DMS 273 (cell line): ENCODE data around the gene H1-8.
A peak's percentile ranks its signal among the peaks of the same experiment; 100 is the strongest.
"Not testable (repeated sequence)": the region's sequence is repeated elsewhere in the genome, so short reads cannot be mapped to it uniquely, and the experiment has no call there.

Source experiments
- DNase-seq: peaks from one replicate; lab custom pipeline; 2025; ENCODE audit not compliant: unreplicated experiment; lab: John Stamatoyannopoulos, UW

H1-8 gene

DNA sequence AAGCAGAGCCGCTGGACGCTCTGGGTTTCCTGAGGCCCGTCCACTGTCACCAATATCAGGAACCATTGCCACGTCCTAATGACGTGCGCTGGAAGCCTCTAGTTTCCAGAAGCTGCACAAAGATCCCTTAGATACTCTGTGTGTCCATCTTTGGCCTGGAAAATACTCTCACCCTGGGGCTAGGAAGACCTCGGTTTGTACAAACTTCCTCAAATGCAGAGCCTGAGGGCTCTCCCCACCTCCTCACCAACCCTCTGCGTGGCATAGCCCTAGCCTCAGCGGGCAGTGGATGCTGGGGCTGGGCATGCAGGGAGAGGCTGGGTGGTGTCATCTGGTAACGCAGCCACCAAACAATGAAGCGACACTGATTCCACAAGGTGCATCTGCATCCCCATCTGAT is 11.3 kb upstream of the H1-8 start:
- DNase-seq: no peak

DNA sequence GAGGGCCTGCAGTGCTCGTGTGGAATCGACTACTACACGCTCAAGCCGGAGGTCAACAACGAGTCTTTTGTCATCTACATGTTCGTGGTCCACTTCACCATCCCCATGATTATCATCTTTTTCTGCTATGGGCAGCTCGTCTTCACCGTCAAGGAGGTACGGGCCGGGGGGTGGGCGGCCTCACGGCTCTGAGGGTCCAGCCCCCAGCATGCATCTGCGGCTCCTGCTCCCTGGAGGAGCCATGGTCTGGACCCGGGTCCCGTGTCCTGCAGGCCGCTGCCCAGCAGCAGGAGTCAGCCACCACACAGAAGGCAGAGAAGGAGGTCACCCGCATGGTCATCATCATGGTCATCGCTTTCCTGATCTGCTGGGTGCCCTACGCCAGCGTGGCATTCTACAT is 10.7 kb upstream of the H1-8 start:
- DNase-seq: no peak

DNA sequence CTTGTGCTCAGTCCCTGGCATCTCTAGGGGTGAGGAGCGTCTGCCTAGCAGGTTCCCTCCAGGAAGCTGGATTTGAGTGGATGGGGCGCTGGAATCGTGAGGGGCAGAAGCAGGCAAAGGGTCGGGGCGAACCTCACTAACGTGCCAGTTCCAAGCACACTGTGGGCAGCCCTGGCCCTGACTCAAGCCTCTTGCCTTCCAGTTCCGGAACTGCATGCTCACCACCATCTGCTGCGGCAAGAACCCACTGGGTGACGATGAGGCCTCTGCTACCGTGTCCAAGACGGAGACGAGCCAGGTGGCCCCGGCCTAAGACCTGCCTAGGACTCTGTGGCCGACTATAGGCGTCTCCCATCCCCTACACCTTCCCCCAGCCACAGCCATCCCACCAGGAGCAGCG is 9.6 kb upstream of the H1-8 start:
- DNase-seq: no peak

DNA sequence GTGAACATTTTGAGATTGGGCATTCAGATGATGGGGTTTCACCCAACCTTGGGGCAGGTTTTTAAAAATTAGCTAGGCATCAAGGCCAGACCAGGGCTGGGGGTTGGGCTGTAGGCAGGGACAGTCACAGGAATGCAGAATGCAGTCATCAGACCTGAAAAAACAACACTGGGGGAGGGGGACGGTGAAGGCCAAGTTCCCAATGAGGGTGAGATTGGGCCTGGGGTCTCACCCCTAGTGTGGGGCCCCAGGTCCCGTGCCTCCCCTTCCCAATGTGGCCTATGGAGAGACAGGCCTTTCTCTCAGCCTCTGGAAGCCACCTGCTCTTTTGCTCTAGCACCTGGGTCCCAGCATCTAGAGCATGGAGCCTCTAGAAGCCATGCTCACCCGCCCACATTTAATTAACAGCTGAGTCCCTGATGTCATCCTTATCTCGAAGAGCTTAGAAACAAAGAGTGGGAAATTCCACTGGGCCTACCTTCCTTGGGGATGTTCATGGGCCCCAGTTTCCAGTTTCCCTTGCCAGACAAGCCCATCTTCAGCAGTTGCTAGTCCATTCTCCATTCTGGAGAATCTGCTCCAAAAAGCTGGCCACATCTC is 8.4 kb upstream of the H1-8 start:
- DNase-seq: no peak

DNA sequence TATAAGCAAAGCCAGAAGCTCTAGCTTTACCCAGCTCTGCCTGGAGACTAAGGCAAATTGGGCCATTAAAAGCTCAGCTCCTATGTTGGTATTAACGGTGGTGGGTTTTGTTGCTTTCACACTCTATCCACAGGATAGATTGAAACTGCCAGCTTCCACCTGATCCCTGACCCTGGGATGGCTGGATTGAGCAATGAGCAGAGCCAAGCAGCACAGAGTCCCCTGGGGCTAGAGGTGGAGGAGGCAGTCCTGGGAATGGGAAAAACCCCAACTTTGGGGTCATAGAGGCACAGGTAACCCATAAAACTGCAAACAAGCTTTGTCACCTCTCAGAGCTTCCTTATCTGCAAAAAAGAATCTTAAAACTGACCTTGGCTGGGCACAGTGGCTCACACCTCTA is 7.9 kb upstream of the H1-8 start:
- peak; percentile 46 for DNase-seq

DNA sequence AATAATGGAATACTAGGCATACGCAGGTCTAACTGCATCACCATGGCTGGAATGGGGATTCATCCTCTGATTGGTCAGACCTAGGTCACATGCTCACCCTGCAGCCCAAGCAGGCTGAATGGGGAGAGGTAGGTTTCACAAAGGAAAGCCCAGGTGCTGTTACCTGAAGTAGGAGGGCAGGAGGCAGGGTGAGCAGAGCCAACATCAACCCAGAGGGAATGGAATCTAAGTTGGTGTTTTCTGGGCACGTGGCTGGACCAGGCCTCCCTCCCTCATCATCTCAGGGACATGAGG is 6.7 kb upstream of the H1-8 start:
- no peak for DNase-seq

DNA sequence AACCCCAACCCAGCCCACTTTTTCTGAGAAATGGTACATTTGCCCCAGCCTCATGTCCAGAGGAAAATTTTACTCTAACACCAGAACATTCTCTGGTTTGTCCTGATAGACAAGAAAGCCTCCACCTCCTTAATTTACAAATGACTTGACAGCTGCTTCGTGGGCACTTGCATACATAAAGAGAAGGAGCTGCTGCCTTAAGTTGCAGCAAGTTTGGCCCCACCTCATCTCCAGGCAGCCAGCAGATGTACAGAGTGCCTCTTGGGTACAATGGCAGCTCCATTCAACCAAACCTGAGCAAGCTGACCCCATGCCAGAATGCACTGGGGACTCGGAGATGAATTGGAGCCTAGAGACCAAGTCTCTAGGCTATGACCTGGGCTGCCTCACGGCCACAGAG is 6.2 kb upstream of the H1-8 start:
- peak; percentile 68 for DNase-seq

DNA sequence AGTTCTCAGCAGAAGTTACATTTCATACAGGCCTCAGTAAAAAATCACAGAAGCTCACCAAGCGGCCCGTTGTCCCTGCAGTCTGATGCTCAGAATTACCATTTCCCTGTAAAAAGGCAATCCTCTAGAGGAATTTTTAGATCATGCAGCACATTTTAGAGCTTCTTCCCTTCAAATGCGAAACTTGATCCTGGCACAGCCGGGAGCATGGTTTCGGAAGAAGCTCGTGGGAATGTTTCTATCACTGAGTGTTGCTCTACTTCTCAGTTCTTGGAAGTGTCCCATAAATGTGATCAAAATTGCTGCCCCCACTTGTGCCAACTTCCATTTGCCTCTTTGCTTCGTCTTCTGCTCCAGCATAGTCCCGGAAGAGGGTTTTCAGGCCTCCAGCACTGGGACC is 3.8 kb upstream of the H1-8 start:
- DNase-seq: no peak

DNA sequence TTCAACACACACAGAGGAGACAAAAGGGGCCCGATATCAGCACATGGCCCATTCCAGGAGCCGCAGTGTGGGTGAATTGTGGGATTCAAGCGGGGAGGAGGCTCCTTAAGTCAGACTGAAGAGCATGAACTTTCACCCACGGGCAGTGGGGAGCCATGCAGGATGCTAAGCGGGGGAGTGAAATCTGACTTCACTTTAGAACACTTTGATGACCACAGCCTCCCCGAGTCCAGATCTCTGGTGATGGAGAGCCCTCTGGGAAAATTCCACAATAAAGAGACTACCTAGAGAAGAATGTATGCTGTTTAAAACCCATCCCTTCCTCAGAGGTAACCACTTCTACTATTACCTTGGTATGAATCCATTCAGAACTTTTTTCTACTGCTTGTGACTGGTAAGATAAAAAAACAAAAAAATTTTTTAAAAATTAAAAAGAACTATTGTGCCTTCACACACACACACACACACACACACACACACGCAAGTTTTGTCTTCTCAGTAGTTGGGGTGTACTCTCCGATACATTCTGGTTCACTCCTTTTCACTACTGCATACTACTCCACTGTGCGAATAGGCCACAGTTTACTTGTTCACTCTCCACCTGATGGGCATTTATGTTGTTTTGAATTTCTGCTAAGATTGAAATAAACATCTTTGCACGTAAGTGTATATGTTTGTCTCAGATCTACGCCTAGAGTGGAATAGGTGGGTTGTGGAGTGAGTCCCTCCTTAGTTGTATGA is 2.0 kb upstream of the H1-8 start:
- DNase-seq: no peak

DNA sequence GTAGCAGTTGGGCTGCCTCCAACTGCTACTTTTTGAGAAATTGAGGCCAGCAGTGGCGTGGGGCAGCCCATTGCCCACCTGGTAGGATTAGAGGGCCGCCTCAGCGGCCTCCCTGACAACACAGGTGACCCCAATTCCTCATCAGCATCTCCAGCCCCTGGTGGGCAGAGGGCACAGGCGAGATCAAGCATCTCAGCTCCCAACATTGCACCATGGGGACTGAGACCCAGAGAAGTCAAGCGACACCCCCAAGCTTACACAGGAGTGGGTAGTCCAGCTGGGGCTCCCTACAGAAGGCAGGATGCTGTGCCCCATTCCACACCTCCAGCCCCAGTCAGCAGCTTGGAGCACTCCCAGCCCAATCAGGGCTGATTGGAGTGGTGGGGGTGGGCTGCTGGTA is 228 bp upstream of the H1-8 start:
- no peak for DNase-seq

DNA sequence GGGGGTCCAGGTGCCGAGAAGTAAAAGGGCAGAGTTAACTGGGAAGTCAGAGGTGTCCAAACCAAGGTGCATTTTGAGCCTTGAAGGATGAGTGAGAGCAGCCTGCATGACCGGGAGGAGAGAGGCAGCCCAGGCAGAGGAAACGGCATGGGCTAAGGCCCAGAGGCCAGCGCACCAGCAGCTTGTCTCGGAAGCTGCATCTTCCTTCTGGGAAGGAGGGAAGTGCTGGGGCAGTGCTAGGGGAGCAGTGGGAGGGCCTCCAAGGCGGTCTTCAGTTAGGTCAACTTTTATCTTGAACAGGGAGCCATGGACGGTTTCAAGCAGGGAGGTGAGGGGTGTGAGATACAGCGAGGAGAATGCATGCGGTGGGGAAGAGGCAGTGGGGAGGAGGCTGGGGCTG is 1.0 kb downstream of the H1-8 start:
- no peak for DNase-seq

DNA sequence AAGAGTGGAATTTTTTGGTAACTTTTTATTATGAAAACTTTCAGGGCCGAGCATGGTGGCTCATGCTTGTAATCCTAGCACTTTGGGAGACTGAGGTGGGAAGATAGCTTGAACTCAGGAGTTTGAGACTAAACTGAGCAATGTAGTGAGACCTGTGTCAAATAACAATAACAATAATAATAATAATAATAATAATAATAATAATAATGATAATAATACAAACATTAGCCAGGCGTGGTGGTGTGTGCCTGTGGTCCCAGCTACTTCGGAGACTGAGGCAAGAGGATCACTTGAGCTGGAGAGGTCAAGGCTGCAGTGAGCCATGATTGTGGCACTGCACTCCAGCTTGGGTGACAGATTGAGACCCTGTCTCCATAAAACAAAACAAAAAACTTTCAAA is 3.0 kb downstream of the H1-8 start:
- not testable (repeated sequence) for DNase-seq

DNA sequence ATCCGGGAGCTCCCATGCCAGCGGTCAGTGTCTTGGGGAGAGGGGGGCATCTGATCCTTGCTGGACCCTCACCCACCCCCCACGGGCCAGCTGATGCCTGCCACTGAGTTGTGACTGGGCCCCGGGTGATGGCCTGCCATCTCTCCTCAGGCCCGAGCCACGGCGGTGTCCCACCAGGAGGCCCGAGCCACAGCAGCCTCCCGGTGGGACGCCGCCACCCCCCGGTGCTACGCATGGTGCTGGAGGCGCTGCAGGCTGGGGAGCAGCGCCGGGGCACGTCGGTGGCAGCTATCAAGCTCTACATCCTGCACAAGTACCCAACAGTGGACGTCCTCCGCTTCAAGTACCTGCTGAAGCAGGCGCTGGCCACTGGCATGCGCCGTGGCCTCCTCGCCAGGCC is 4.3 kb downstream of the H1-8 start:
- DNase-seq: no peak

DNA sequence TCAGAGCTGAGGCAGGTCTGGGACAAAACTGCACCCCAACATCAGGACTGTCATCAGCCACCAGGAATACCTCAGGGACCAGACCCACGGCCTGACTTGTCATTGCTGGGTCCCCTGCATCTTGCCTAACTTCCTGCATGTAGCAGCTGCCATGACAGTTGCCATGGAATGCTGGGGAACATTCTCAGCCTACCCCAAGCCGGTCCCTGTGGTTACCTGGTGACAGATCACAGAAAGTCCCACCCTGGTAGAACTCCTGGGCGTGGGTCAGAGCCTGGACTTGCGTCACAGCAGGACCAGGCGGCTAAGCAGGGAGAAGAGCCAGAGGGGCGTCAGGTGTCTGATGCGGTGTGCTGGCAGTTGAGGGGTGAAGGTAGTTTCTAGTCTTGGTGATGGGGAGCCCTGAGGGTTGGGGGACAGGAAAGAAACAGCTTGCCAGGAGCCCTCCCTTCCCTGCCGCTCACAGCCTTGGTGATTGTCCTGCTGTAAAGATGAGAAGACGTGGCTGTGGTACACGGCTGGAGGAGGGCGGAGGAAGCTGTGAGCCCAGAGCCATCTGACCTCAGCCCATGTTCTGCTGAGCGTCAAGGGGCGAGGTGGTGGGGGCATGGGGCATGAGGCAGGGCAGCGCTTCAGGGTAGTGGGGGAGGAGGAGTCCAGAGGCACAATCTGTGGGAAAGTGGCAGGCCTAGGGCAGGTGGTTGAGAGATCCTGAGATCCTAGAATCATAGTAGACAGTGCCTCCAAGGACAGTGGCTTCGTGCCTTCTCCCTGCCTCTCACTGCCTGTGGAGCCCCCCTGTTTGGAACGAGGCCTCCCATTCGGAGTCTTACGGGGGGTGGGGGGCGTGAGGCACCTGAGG is 5.4 kb downstream of the H1-8 start:
- no peak for DNase-seq

DNA sequence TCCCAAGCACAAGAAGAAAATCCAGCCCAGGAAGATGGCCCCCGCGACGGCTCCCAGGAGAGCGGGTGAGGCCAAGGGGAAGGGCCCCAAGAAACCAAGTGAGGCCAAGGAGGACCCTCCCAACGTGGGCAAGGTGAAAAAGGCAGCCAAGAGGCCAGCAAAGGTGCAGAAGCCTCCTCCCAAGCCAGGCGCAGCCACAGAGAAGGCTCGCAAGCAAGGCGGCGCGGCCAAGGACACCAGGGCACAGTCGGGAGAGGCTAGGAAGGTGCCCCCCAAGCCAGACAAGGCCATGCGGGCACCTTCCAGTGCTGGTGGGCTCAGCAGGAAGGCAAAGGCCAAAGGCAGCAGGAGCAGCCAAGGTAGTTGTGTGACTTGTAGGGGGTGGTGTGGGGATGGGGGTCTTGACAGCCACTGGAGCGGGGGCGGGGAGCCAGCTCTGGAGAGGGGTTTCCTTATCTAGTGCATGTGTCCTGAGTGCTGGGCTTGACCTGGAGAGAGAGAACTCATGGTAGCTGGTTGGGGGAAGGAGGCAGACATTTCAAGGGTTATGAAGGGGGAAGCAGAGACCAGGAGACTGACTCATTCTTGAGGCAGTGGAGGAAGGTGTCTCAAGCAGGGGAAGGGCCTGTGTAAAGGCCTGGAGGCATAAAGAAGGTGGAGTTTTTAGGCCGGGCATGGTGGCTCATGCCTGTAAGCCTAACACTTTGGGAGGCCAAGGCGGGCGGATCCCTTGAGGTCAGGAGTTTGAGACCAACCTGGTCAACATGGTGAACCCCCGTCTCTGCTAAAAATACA is 6.2 kb downstream of the H1-8 start:
- no peak for DNase-seq

DNA sequence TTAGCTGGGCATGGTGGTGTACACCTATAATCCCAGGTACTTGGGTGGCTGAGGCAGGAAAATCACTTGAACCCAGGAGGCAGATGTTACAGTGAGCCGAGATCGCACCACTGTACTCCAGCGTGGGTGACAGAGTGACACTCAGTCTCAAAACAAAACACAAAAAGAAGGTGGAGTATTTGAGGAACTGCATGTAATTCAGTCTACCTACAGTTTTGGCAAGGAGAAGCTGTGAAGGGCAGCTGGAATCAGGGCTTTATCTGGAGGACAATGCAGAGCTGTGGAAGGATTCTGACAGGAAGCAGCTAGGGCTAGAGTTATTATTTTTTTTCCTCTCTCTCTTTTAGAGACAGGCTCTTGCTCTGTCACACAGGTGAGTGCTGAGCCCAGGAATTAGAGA is 6.8 kb downstream of the H1-8 start:
- no peak for DNase-seq

DNA sequence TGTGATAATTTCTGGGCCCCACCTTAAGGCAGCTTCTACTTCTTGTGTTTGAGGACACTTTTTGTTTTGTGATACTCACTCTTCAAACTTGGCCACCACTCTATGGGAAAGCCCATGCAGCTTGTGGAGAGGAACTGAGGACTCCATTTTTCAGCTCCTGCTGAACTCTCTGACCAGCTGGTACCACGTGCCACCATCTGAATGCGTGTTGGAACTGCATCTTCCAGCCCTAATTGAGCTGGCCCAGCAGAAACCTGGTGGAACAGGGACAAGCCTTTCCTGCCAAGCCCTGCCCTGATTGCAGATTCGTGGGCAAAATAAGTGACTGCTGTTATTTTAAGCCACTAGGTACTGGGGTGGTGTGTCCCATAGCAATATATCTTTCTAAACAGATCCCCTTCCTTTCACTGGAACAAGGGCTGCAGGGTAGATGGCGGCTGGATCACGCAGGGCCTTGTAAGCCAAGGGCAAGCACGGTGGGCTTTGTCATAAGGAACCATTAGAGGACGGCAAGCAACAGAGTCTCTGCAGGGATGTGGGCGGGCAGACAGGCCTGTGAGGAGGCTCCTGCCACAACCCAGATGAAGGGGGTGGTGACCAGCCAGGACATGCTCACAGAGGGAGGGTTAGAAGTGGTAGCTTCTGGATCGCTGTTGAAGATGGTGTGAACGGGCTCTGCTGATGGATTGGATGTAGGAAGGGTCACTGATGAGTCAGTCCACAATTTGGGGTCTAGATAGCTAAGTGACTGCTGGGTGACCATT is 9.5 kb downstream of the H1-8 start:
- DNase-seq: peak; percentile 45

DNA sequence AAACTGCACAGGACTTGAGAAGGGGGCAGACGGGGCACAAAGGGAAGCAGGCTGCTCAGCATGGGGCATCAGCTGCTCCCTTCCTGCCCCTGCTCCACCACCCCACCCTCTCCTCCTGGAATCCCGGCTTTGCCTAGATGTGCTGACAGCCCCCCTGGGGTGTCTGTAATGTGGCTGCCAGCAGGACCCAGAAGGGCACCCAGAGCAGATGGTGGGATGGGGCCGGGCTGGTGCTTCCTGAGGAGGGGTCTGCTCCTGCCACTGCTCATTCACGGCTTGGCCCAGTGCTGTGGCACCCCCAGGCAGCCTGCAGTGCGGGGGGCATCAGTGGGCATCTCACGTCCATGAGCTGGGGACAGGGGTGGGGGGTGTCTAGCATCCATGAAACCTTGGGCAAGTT is 10.2 kb downstream of the H1-8 start:
- peak; percentile 52 for DNase-seq

DNA sequence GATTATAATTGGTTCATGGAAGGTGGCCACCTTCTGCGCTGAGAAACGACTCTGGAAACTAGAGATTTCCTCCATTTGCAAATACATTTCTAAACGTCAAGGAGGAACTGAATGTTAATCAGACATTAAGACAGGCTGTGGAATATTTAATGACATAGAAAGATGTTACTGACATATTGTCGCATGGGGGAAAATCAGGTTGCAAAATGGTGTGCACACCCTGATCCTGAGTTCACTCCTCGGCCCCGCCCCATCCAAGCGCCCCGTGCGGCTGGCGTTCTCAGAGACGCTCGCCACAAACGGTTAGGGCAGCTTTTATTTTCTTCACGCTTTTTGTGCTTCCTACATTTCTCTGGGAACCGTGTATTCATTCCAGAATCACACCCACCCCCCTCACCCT is 10.7 kb downstream of the H1-8 start:
- peak; percentile 84 for DNase-seq

DNA sequence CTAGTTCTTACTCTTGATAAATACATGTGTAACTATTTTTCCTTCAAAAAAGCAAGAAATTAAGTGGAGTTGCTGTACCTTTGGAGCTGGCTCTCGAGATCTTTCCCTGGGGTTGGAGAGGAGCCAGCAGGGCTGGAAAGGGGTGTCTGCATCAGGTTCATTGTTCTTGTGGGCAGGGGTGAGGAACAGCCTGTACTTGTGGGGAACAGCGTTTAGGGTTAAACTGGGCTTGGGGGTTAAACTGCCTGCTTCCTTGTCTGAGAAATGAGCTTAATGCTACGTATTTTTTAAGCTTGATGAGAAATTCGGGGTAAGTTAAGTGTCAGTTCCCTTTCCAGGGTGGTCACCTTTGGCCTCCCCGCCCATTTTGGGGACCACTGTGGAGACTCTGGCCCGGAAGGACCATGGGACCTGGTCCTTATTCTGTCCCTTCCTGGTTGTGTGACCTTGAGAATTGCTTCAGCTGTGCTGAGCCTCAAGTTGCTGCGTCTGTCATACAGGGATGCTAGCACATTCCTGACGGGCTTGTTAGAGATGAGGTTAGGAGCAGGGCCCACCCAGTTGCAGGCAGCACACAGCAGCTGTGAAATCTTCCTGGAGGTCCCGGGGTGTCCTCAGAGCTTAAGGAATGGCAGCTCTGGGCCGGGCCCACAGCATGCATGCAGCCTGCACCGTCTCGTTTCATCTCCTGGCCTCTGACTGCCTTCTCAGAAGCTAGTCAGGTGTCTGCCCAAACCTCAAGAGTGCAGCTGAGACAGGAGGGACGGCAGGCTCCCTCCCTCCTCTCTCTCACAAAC is 11.6 kb downstream of the H1-8 start:
- peak; percentile 47 for DNase-seq
